OCI-LY7 (cell line): ENCODE results near the gene LDLRAD4. TPM values are rescaled to one million over a fixed set of nuclear protein-coding genes. Genes with fewer than 3 reads are reported as not detected.

Experiments used
- BruUV-seq: library from RNA; stranded (reverse); fragments of 400-500 nt; replicated peaks from 2 replicates; lab custom pipeline; 2021; lab: Mats Ljungman, UMichigan
- CTCF ChIA-PET: fragments of 300-600 bp; sonication (Branson Sonifier 250); formaldehyde crosslinking; loops from one replicate; lab custom pipeline; 2022; ENCODE audit warnings: antibody characterized with exemption; ENCODE audit not compliant: unreplicated experiment; lab: Charles Lee
- POLR2A ChIA-PET: fragments of 300-600 bp; sonication (Branson Sonifier 250); formaldehyde crosslinking; loops from one replicate; lab custom pipeline; 2022; ENCODE audit warnings: antibody characterized with exemption; lab: Charles Lee
- DNase-seq: peaks from one replicate; pipeline ENCODE4 v3.0.0-alpha.2; 2015; ENCODE audit warnings: low spot score
- H2AFZ ChIP-seq: fragments of 200-600 bp; sonication (generic), shearing (Covaris generic); 2 replicates; pipeline ENCODE4 v1.6.1; 2014; ENCODE audit warnings: mild to moderate bottlenecking, antibody characterized with exemption, low read length, moderate library complexity
- H3K27ac ChIP-seq: fragments of 200-600 bp; sonication (generic); 2 replicates; pipeline ENCODE4 v1.5.1; 2014; ENCODE audit warnings: mixed run types, low read depth, mild to moderate bottlenecking, moderate library complexity, low read length, inconsistent platforms; ENCODE audit not compliant: poor library complexity, severe bottlenecking
- H3K36me3 ChIP-seq: fragments of 200-600 bp; sonication (generic); 2 replicates; pipeline ENCODE4 v1.6.1; 2014; ENCODE audit warnings: mild to moderate bottlenecking, antibody characterized with exemption, low read length, moderate library complexity, mixed read lengths; ENCODE audit not compliant: insufficient read depth
- H3K4me1 ChIP-seq: fragments of 200-600 bp; sonication (generic); 2 replicates; pipeline ENCODE4 v1.5.1; 2014; ENCODE audit warnings: mild to moderate bottlenecking, low read length; ENCODE audit not compliant: insufficient read depth, poor library complexity, severe bottlenecking
- H3K4me2 ChIP-seq: fragments of 200-600 bp; sonication (generic); 2 replicates; pipeline ENCODE4 v1.6.1; 2014; ENCODE audit warnings: mild to moderate bottlenecking, low read length
- H3K4me3 ChIP-seq: fragments of 200-600 bp; sonication (generic); 2 replicates; pipeline ENCODE4 v1.5.1; 2014; ENCODE audit warnings: mild to moderate bottlenecking, low read depth, low read length; ENCODE audit not compliant: poor library complexity, severe bottlenecking
- H3K79me2 ChIP-seq: fragments of 200-600 bp; sonication (generic); 2 replicates; pipeline ENCODE4 v1.6.1; 2016; ENCODE audit warnings: low read depth, mild to moderate bottlenecking, low read length, moderate library complexity, mixed read lengths; ENCODE audit not compliant: insufficient read depth
- H3K9me2 ChIP-seq: fragments of 200-600 bp; sonication (generic); 2 replicates; pipeline ENCODE4 v1.6.1; 2016; ENCODE audit warnings: mild to moderate bottlenecking, low read length, mixed read lengths; ENCODE audit not compliant: insufficient read depth
- H3K9me3 ChIP-seq: fragments of 200-600 bp; sonication (generic); 2 replicates; pipeline ENCODE4 v1.6.1; 2014; ENCODE audit warnings: mild to moderate bottlenecking, mixed run types, low read length, mixed read lengths
- H4K20me1 ChIP-seq: fragments of 200-600 bp; sonication (generic); 2 replicates; pipeline ENCODE4 v1.6.1; 2014; ENCODE audit warnings: mild to moderate bottlenecking, antibody characterized with exemption, low read length, moderate library complexity, mixed read lengths; ENCODE audit not compliant: insufficient read depth
- CTCF ChIP-seq: fragments of 200-600 bp; sonication (generic); conservative IDR thresholded peaks from 2 replicates; pipeline ENCODE4 v1.5.1; 2014; ENCODE audit warnings: mild to moderate bottlenecking, antibody characterized with exemption, low read length, moderate library complexity, mixed read lengths
- EZH2phosphoT487 ChIP-seq: fragments of 200-600 bp; sonication (generic); IDR thresholded peaks from 2 replicates; pipeline ENCODE4 v1.6.1; 2018; ENCODE audit warnings: low read depth, borderline replicate concordance, mild to moderate bottlenecking, mixed run types, antibody characterized with exemption, low read length, moderate library complexity, mixed read lengths
- intact Hi-C: fragments of 100-400 bp; cut with micrococcal nuclease; formaldehyde crosslinking; loops from one replicate; pipeline ENCODE4 v1.10.0; 2022; ENCODE audit not compliant: unreplicated experiment
- total RNA-seq, 2 experiments: library from RNA; depleted of rRNA in 1 of 2; stranded (reverse); fragments of >200 nt in 1 of 2; shearing (Covaris generic) in 1 of 2; gene quantifications; 2 replicates each; pipeline ENCODE4 v1.2.3, GENCODE V29; 2014 to 2022

The LDLRAD4 gene
- total RNA-seq, 2 experiments from 2014 or later: 26.2 to 43.8 TPM

GRCh38 chr18:13236411-13236810, 17.9 kb downstream of the LDLRAD4 start:
- intact Hi-C loops: no loop called here
- Histone ChIP-seq H3K9me3 (no peaks in the 10 kb centered on the region), H3K4me2 (no peak overlapping the region), H3K27ac (no peak overlapping the region), H3K36me3 (no peaks in the 10 kb centered on the region), H2AFZ (no peak overlapping the region), H3K79me2 (no peaks in the 10 kb centered on the region), H3K4me1 (no peaks in the 10 kb centered on the region), H3K9me2 (no peaks in the 10 kb centered on the region), H3K4me3 (no peak overlapping the region), H4K20me1 (no peaks in the 10 kb centered on the region)
- no peak for DNase-seq
- POLR2A ChIA-PET: no interaction called here
- no TSS peak for BruUV-seq
- TF ChIP-seq EZH2phosphoT487: no peak
- no peak for TF ChIP-seq CTCF
- CTCF ChIA-PET: no interaction called here

DNA sequence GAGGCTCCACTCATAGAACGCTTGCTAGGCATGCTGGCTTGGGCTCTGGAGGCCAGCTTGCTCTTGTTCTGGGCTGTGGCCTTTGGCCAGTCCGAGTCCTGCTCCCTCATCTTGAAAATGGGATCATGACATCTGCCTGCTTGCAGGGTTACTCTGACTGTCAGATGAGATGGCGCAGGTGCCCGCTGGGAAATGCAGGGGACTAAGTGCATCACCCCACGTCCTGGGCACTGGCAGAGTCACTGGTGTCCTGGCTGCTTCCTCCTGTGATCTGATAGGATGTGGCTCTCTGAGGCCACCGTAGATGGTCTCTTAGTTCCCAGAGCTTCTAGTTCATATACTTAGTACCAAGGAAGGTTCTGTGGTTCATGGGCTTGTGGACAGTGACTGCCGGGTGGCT, 18.5 kb downstream of the LDLRAD4 start:
- Histone ChIP-seq H3K4me1 (no peaks in the 10 kb centered on the region), H3K4me3 (no peak overlapping the region), H3K9me3 (no peaks in the 10 kb centered on the region), H3K36me3 (no peaks in the 10 kb centered on the region), H3K79me2 (no peaks in the 10 kb centered on the region), H4K20me1 (no peaks in the 10 kb centered on the region), H3K9me2 (no peaks in the 10 kb centered on the region), H3K4me2 (no peak overlapping the region), H3K27ac (no peak overlapping the region), H2AFZ (no peak overlapping the region)
- intact Hi-C loops: no loop called here
- DNase-seq: no peak
- TF ChIP-seq EZH2phosphoT487 (no peak), CTCF (no peak)
- ChIA-PET CTCF (no interaction called here), POLR2A (no interaction called here)
- BruUV-seq: no TSS peak

DNA sequence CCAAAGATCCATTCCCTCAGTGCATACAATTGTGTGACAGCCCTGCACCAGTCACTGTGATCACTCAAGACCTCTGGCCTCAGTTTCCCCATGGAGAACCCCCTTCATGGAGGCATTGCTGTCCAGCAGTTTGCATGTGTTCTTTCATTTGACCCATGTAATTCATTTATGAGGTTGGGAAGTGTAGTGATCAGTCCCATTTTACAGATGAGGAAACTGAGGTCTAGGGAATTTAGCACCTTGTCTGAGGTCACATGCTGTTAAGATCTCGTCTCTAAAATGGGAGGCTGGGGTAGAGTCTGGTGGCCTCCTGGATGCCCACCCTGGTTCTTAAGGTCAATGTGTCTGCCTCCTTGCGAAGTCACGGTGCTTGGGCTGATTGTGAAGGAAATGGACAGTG, 19.1 kb downstream of the LDLRAD4 start:
- no TSS peak for BruUV-seq
- no peak overlapping the region for H2AFZ ChIP-seq
- no peak for DNase-seq
- H4K20me1 ChIP-seq: no peaks in the 10 kb centered on the region
- no peaks in the 10 kb centered on the region for H3K9me2 ChIP-seq
- no peaks in the 10 kb centered on the region for H3K9me3 ChIP-seq
- H3K79me2 ChIP-seq: no peaks in the 10 kb centered on the region
- CTCF ChIA-PET: no interaction called here
- H3K4me2 ChIP-seq: no peak overlapping the region
- POLR2A ChIA-PET: no interaction called here
- intact Hi-C loops: no loop called here
- no peaks in the 10 kb centered on the region for H3K36me3 ChIP-seq
- H3K27ac ChIP-seq: no peak overlapping the region
- no peak overlapping the region for H3K4me3 ChIP-seq
- H3K4me1 ChIP-seq: no peaks in the 10 kb centered on the region
- no peak for TF ChIP-seq CTCF
- no peak for TF ChIP-seq EZH2phosphoT487
